Suprapubic skin (tissue), 4 donors: ENCODE measurements around the gene KCNJ18.
"Not testable (repeated sequence)": the region's sequence is repeated elsewhere in the genome, so short reads cannot be mapped to it uniquely, and the experiment has no call there.

Experiments used
- EP300 ChIP-seq: sonication (generic); formaldehyde crosslinking; IDR thresholded peaks from one replicate; pipeline ENCODE4 v1.6.1; 2017; ENCODE audit warnings: antibody characterized with exemption
- POLR2A ChIP-seq, 2 donors: fragments of 450-650 bp; IDR thresholded peaks; one replicate each; pipeline ENCODE4 v1.6.1; 2017; ENCODE audit warnings: antibody characterized with exemption in 2 of 2, mild to moderate bottlenecking in 2 of 2, moderate library complexity in 2 of 2
- POLR2AphosphoS5 ChIP-seq, 3 donors: sonication (generic); formaldehyde crosslinking; IDR thresholded peaks; one replicate each; pipeline ENCODE4 v1.6.1; 2017; ENCODE audit warnings: antibody characterized with exemption in 3 of 3
- TF ChIP-seq, protein P1 (sequence below), 2 donors: fragments of 200-600 bp in 1 of 2; fragments of 450-650 bp in 1 of 2; sonication (generic) in 1 of 2; IDR thresholded peaks; one replicate each; pipeline ENCODE4 v1.5.1; 2016 to 2019; ENCODE audit warnings: antibody characterized with exemption in 2 of 2, mild to moderate bottlenecking in 1 of 2, moderate library complexity in 1 of 2

DNA sequence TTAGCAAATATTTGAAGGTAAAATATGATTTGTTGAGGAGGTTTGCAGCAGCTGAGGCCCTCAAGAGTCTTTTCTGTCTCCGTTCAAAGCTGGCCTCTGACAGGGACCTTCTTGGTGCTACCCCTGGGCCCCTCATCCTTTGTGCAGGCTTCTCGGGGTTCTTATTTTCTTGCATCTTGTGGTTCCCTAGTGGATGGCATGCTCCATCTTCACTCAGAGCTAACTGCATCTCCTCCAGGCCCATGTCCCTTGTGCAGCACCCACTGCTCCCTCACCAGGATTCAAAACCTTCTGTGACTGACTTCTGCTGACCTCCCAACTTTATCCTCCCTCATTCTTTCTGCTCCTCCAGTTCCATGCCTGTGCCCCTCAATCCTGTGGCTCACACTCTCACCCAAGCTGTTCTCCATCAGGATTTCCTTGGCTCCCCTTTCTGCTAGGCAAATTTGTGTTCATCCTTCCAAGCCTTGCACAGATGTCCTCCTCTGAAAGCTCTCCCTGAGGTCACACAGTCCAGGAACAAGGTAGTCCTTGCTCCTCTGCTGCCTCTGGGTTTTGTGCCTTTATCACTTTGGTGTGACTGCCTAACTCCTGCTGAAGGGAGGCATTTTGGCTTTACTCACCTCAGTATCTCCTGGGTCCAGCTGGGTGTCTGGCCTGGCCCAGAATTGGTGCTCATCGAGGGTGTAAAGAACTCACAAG, 25.5 kb upstream of the KCNJ18 start:
- not testable (repeated sequence) for TF ChIP-seq POLR2A (IDR thresholded peaks at IDR 0.05); POLR2AphosphoS5 (IDR thresholded peaks at IDR 0.05); EP300
- TF ChIP-seq, protein P1, sequence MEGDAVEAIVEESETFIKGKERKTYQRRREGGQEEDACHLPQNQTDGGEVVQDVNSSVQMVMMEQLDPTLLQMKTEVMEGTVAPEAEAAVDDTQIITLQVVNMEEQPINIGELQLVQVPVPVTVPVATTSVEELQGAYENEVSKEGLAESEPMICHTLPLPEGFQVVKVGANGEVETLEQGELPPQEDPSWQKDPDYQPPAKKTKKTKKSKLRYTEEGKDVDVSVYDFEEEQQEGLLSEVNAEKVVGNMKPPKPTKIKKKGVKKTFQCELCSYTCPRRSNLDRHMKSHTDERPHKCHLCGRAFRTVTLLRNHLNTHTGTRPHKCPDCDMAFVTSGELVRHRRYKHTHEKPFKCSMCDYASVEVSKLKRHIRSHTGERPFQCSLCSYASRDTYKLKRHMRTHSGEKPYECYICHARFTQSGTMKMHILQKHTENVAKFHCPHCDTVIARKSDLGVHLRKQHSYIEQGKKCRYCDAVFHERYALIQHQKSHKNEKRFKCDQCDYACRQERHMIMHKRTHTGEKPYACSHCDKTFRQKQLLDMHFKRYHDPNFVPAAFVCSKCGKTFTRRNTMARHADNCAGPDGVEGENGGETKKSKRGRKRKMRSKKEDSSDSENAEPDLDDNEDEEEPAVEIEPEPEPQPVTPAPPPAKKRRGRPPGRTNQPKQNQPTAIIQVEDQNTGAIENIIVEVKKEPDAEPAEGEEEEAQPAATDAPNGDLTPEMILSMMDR (IDR thresholded peaks at IDR 0.05): not testable (repeated sequence)
